K562 (cell line): Measurements from ENCODE around the gene ASIC3. TPM values are rescaled to one million over a fixed set of nuclear protein-coding genes. Genes with fewer than 3 reads are reported as not detected.

Source experiments
- ARNT ChIP-seq, 2 experiments: fragments of 450-650 bp; IDR thresholded peaks; 2 replicates each; pipeline ENCODE4 v1.6.1; 2016; ENCODE audit warnings: mild to moderate bottlenecking in 1 of 2
- CBX1 ChIP-seq: sonication (generic); IDR thresholded peaks from 2 replicates; pipeline ENCODE4 v1.6.1; 2016; ENCODE audit warnings: antibody characterized with exemption, low read depth, mild to moderate bottlenecking
- CEBPG ChIP-seq, 3 experiments: fragments of 200-800 bp in 1 of 3; sonication (Bioruptor generic) in 1 of 3; sonication (generic) in 1 of 3; formaldehyde crosslinking in 1 of 3; IDR thresholded peaks in 2 of 3; conservative IDR thresholded peaks in 1 of 3; 2 replicates each; pipeline versions ENCODE4 v1.6.1 to v1.8.0; 2016 to 2022; ENCODE audit warnings: missing compliant biosample characterization in 2 of 3, missing genetic modification characterization in 2 of 3, mild to moderate bottlenecking in 1 of 3, missing genetic modification reagents in 1 of 3
- CHD1 ChIP-seq: fragments of 200-600 bp; sonication (generic); IDR thresholded peaks from one replicate; pipeline ENCODE4 v1.6.1; 2012; ENCODE audit warnings: mild to moderate bottlenecking, moderate library complexity, low read length, inconsistent platforms
- E2F8 ChIP-seq: fragments of 450-650 bp; IDR thresholded peaks from 2 replicates; pipeline ENCODE4 v1.7.1; 2018; ENCODE audit warnings: mild to moderate bottlenecking, low read depth; ENCODE audit not compliant: partially characterized antibody
- HDAC8 ChIP-seq: fragments of 450-650 bp; IDR thresholded peaks from 2 replicates; pipeline ENCODE4 v1.6.1; 2016; ENCODE audit warnings: mild to moderate bottlenecking, missing genetic modification characterization, moderate library complexity, missing compliant biosample characterization
- JUN ChIP-seq, 2 experiments: sonication (generic) in 1 of 2; formaldehyde crosslinking in 1 of 2; IDR thresholded peaks; 2 replicates each; pipeline versions ENCODE4 v1.6.1 to v1.8.0; 2012 to 2022; ENCODE audit warnings: borderline replicate concordance in 2 of 2, mild to moderate bottlenecking in 2 of 2, improper control_type of control experiment in 1 of 2, low read depth in 1 of 2, low read length in 1 of 2, missing genetic modification reagents in 1 of 2
- LEF1 ChIP-seq: fragments of 450-650 bp; IDR thresholded peaks from 2 replicates; pipeline ENCODE4 v1.6.1; 2016; ENCODE audit warnings: mild to moderate bottlenecking
- MCM3 ChIP-seq: fragments of 450-650 bp; IDR thresholded peaks from 2 replicates; pipeline ENCODE4 v1.6.1; 2016
- PHF21A ChIP-seq: fragments of 450-650 bp; IDR thresholded peaks from 2 replicates; pipeline ENCODE4 v1.6.1; 2017; ENCODE audit warnings: low read depth, borderline replicate concordance
- PTBP1 ChIP-seq: fragments of 200-400 bp; formaldehyde crosslinking; IDR thresholded peaks from 2 replicates; pipeline ENCODE4 v1.6.1; 2017; ENCODE audit warnings: low read depth, low read length
- RAD51 ChIP-seq: fragments of 450-650 bp; IDR thresholded peaks from 2 replicates; pipeline ENCODE4 v1.7.1; 2016; ENCODE audit warnings: low read depth, mild to moderate bottlenecking, borderline replicate concordance
- YY1 ChIP-seq, 3 experiments: IDR thresholded peaks; 2 replicates each; pipeline ENCODE4 v1.6.1; 2011; ENCODE audit warnings: low read length in 2 of 3, mild to moderate bottlenecking in 2 of 3, moderate library complexity in 2 of 3, borderline replicate concordance in 1 of 3, control low read depth in 1 of 3, low read depth in 1 of 3; ENCODE audit not compliant: insufficient read depth in 3 of 3, insufficient replicate concordance in 2 of 3, control insufficient read depth in 1 of 3, insufficient read length in 1 of 3; ENCODE audit errors: extremely low read depth in 1 of 3
- ZFP36 ChIP-seq: fragments of 150-350 bp; IDR thresholded peaks from 2 replicates; pipeline ENCODE4 v1.6.1; 2018; ENCODE audit warnings: low read length, low read depth; ENCODE audit not compliant: partially characterized antibody
- ZNF184 ChIP-seq: sonication (generic); formaldehyde crosslinking; IDR thresholded peaks from 2 replicates; pipeline ENCODE4 v1.5.0; 2020; ENCODE audit warnings: missing genetic modification reagents
- ZNF740 ChIP-seq, 3 experiments: fragments of 200-800 bp in 1 of 3; sonication (Bioruptor generic) in 1 of 3; sonication (generic) in 1 of 3; formaldehyde crosslinking in 1 of 3; IDR thresholded peaks; 2 replicates each; pipeline versions ENCODE4 v1.6.1 to v1.8.0; 2016 to 2022; ENCODE audit warnings: mild to moderate bottlenecking in 2 of 3, missing compliant biosample characterization in 2 of 3, missing genetic modification characterization in 2 of 3, missing genetic modification reagents in 1 of 3
- polyA plus RNA-seq, 8 experiments: library from polyadenylated mRNA; depleted of rRNA in 4 of 8; stranded (reverse) in 5 of 8; unstranded in 3 of 8; fragments of >200 nt; fragmentation: Nextera tagmentation in 2 of 8; fragmentation: Illumina TruSeq in 1 of 8; extraction: Ambion mirVana in 2 of 8; extraction: Trizol in 1 of 8; gene quantifications; 2 replicates each; pipeline versions ENCODE4 v1.2.1 to v1.2.3, GENCODE V29; 2011 to 2014; ENCODE audit warnings: inconsistent platforms in 1 of 8, missing spikeins in 1 of 8
- total RNA-seq, 7 experiments: library from RNA; depleted of rRNA in 6 of 7; stranded (reverse); fragments of >200 nt in 6 of 7; fragmentation: Illumina TruSeq in 2 of 7; extraction: Trizol in 2 of 7; gene quantifications; 2 replicates each; pipeline versions ENCODE4 v1.2.1 to v1.2.3, GENCODE V29; 2011 to 2021; ENCODE audit warnings: low replicate concordance in 1 of 7
- TF ChIP-seq, protein P1 (sequence below), 2 experiments: IDR thresholded peaks; 2 replicates each; pipeline ENCODE4 v1.6.1; 2012; ENCODE audit warnings: improper control_type of control experiment in 2 of 2, low read depth in 2 of 2, low read length in 2 of 2, borderline replicate concordance in 1 of 2

Gene ASIC3
- total and polyA plus RNA-seq, 9 of the 15 experiments (the other 6 are each of a cell fraction or from before 2014, with no cell fraction given): 0.11 to 5.0 (median 0.87) TPM

GRCh38 chr7:151085691-151086620 is 37.6 kb downstream of the ASIC3 start, which contains the start of gene AGAP3 (continued):
- TF ChIP-seq RAD51 (0 out of 2 replicates have a peak, but pooled peaks have one; percentile 49), CEBPG (CRISPR knock-in tag; IDR thresholded peaks at IDR 0.05) (no peak), CEBPG (tag; conservative IDR thresholded peaks at IDR 0.05 in 1 of 2, IDR thresholded peaks at IDR 0.05 in 1 of 2) (no peak), ZNF184 (CRISPR knock-in tag) (no peak), E2F8 (peak; percentile 47), HDAC8 (peak; percentile 43; the same call in 1 of the 2 replicates), LEF1 (0 out of 2 replicates have a peak, but pooled peaks have one; percentile 27), YY1 (IDR thresholded peaks at IDR 0.05; ENCODE audit: borderline replicate concordance in 1 of 3, control insufficient read depth in 1 of 3, extremely low read depth in 1 of 3, insufficient read depth in 3 of 3, insufficient read length in 1 of 3, insufficient replicate concordance in 2 of 3, low read depth in 1 of 3, low read length in 2 of 3) (peak in 2 of 3 experiments; percentile 59 to 68), PTBP1 (peak; percentile 70; the same call in 1 of the 2 replicates), PHF21A (no peak), MCM3 (no peak), ARNT (IDR thresholded peaks at IDR 0.05) (no peak), ZNF740 (CRISPR knock-in tag; IDR thresholded peaks at IDR 0.05) (peak; percentile 64; the same call in 1 of the 2 replicates), ZNF740 (tag; IDR thresholded peaks at IDR 0.05) (no peak), ZFP36 (no peak), CBX1 (0 out of 2 replicates have a peak, but pooled peaks have one; percentile 46), JUN (IDR thresholded peaks at IDR 0.05; ENCODE audit: borderline replicate concordance, low read depth, low read length) (no peak), JUN (CRISPR knock-in tag; IDR thresholded peaks at IDR 0.05; ENCODE audit: borderline replicate concordance) (0 out of 2 replicates have a peak, but pooled peaks have one; percentile 55), CHD1 (peak; percentile 49)
- TF ChIP-seq, protein P1, sequence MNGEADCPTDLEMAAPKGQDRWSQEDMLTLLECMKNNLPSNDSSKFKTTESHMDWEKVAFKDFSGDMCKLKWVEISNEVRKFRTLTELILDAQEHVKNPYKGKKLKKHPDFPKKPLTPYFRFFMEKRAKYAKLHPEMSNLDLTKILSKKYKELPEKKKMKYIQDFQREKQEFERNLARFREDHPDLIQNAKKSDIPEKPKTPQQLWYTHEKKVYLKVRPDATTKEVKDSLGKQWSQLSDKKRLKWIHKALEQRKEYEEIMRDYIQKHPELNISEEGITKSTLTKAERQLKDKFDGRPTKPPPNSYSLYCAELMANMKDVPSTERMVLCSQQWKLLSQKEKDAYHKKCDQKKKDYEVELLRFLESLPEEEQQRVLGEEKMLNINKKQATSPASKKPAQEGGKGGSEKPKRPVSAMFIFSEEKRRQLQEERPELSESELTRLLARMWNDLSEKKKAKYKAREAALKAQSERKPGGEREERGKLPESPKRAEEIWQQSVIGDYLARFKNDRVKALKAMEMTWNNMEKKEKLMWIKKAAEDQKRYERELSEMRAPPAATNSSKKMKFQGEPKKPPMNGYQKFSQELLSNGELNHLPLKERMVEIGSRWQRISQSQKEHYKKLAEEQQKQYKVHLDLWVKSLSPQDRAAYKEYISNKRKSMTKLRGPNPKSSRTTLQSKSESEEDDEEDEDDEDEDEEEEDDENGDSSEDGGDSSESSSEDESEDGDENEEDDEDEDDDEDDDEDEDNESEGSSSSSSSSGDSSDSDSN (IDR thresholded peaks at IDR 0.05; ENCODE audit: borderline replicate concordance in 1 of 2, low read depth in 2 of 2, low read length in 2 of 2): peak in 1 of 2 experiments; percentile 89; a peak in 2 of 4 replicates
